Endometrium (tissue), 2 donors: Measurements from ENCODE around the gene TEX264.
A peak's percentile ranks its signal among the peaks of the same experiment; 100 is the strongest.

Source experiments
- FAIRE-seq: peaks from 2 replicates; lab custom pipeline; 2012; peaks lifted over from hg19 to GRCh38; lab: Jason Lieb, UNC
- donor health status: control.
- donor health status: control.

The TEX264 gene

DNA sequence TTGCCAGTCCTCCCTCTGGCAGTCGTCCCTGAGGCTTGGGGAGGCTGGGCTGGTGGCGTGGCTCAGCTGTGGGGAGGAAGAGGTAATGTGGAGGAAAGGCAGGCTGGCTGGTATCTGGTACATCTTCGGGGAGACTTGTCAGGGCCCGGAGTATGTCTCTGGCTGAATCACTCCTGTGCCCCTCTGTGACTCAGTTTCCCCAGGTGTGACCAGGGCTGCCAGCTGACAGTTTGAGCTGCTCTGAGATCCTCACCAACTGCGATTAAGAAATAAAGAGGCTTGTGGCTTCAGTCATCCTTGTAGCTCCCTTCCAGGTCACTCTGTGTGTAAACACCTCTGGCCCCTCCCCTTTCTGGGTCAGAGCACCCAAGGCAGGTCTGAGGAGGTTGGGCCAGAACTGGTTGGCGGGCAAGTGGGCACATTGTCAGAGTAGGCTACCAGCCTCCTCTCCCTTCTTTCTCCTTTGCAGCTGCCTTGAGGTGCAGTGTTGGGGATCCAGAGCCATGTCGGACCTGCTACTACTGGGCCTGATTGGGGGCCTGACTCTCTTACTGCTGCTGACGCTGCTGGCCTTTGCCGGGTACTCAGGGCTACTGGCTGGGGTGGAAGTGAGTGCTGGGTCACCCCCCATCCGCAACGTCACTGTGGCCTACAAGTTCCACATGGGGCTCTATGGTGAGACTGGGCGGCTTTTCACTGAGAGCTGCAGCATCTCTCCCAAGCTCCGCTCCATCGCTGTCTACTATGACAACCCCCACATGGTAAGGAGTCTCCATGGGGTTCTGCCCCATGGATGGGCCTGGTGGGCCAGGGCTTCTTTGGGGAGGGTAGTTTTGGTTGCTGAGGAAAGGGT is 3.0 kb downstream of the TEX264 start:
- no peak for FAIRE-seq

DNA sequence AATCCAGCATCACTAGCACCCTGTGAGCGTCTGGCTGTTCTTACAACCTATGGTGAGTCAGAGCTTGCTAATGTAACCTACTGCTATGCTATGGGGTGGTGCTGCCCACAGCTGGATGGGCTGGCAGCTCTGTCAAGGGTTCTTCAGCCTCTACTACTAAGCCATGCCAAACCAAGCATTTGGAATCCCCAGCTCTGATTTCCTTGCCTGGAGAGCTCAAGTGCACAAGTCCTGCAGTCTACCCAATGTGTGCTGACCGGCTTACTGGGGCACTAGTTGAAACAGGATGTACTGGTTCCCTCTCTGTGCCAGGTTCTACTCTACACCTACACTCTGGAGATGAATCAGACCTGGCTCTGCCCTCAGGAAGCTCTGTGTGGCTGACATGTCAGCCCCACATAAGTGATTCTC is 4.2 kb downstream of the TEX264 start:
- FAIRE-seq = no peak

DNA sequence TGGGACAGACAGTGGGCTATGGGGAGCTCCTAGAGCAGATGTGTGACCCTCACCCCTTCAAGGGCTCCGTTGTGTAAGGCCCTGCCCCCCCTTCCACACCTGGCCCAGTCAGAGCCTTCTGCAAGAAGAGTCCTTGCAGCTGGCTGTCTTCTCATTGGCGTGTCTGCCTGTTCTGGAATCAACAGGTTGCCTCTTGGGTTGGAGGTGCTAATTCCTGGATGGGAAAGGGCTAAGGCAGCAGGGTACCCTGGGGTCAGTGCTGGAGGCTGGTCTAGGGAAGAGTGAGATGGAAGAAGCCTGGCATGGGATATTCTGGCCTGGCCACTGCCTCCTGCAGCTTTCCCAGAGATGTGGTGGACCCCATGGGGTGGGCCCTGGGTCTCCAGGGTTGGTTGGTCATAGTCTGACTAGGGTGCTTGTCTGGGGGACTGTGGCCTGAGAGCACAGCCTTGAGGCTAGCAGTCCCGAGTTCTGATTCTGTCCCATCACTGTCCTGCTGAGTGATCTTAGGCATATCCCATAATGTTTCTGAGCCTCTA is 5.1 kb downstream of the TEX264 start:
- no peak for FAIRE-seq

DNA sequence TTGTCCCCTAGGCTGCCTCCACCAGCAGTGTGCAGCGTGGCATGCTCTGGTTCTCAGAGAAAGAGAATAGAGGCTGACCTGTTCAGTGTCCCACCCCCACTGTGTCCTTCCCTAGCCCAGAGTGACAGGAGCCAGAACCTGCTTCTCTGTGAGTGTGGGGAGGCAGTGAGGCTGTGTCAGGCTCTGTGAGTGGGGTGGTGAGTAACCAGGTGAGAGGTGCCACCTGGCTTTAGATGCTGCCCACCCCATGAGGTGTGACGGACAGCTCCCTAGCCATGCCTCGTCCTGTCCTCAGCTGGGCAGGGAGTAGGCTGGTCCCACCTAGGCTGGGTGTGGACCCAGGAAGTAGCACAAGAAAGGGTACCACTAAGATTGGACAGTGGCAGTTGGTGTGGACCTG is 6.3 kb downstream of the TEX264 start:
- no peak for FAIRE-seq

DNA sequence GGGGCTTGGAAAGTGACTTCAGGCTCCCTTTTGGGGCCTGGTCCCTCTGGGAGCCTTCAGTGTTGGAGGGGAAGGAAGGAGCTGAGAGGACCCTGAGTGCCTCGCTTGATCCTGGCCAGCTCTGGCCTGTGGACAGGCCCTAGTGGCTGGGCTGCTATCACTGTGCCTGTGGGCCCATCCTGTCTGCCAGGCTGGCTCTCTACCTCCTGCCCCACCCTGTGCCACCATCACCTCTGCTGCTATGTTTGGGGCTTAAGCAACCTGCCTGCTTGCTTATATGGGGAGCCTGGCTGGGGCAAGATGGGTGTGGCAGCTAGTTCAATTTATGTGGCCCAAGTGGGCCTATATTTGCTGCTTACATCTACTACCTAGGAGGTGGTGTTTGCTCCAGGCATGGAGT is 7.1 kb downstream of the TEX264 start:
- no peak for FAIRE-seq

DNA sequence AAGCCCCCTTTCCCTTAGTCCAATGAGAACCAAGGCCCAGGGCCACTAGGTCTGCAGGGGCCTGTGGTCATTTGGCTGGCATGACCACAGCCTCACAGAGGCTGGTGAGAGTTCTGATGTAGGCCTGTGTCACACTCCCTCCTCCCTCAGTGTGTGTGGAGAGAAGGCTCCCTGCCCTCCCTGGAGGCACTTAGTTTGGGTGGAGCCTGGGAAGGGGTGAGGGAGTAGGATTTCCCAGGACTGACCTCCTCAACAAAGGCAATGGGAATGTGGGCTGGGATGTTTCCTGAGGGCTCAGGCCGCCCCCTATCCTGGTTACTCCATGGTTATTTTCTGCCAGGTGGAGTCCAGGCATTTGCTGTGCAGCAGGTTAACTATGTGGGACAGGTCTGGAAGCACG is 7.6 kb downstream of the TEX264 start:
- no peak for FAIRE-seq

DNA sequence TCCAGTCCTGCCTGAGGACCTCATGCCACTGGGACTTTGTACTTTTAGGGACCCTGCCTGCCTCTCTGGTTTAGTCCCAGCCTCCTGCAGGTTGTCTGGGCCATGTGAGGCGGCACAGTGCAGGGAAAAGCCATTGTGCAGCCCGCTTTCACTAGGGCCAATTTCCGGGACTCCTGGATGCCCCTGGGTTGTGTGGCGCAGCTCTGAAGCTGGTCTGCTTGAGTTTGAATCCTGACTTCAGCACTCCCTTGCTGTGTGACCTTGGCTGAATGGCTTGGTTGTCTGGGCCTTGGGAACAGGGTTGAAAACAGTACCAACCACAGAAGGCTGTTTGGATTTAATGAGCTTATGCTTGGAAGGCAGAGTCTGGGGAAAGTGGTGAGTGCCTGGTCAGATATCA is 8.3 kb downstream of the TEX264 start:
- FAIRE-seq = no peak

DNA sequence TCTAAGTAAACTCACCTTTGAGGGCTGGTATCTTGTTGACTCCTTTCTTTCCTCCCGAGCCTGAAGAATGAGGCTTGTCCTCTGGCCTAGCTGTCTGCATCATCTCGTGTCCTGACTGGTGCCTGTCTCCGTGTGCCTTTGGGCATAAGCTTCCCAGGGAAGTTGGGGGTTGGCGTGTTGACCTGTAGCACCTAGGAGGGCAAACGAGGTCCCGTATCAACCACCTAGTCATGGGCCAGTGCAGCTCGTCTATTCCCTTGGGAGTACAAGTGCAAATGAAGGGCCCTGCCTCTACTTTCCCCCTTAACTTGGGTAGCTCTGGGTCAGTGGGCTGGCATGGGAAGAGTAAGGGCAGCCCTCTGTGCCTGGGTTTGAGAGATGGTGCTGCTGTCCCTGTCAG is 8.7 kb downstream of the TEX264 start:
- no peak for FAIRE-seq

DNA sequence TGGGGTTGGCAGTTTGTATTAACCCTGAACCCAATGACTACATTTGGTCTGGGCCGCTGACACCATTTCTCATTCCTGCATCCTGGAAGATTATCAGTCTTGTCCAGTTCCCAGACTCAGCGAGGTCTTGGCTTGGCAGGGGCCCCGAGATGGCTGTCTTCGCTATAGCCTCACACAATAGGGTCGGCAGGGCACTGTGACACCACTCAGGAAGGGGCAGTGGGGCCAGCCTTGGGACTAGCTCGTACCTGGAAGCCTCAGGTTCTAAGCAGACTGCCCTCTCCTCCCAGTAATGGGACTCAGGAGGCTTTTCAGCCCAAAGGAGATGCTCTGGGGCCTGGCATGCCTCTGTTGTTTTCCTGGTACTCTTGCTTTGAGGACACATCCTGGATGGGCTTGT is 9.1 kb downstream of the TEX264 start:
- no peak for FAIRE-seq

DNA sequence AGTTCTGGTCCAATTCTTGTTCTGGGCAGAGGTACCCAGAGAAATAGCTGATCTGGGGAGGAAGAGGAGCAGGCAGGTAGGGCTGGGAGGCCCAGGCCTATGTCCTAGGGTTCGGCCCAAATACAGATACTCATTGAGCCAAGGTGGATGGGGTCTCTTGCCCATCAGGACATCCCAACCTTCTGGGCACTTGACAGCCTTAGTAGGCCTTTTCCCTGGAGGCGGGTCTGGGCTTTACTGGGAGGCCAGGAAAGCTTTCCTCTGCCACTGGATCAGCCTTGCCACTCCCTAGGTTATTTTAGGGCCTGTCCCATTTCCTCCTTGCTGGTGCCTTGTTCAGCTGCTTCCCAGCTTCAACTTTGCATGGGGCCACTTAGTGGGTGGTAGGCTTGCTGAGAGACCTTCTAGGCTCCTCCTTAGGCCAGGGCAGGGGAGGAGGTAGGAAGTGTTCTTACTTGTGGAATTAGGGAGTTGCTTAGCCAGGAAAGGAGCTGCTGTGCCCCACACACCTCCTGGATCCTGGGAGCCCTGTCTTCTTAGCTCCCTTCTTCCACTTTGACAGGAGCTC is 9.7 kb downstream of the TEX264 start:
- FAIRE-seq = no peak

DNA sequence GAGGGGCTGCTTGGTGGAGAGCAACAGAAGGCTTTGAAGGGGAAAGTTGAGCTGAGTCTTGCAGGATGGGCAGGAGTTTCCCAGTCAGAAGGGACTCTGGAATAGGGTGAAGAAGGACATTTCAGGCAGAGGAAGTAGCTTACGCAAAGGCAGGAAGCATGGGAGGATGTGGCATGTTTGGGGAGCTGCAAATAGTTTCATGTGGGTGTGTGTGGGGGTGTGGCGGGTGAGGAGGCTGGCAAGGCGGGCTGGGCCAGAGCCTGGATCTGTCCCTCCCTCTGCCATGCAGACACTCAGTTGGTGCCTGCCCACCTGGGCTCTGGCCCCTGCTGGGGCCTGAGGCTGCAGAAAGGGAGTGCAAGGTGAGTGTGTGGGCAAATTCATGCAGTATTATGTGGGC is 10.4 kb downstream of the TEX264 start:
- FAIRE-seq = no peak

DNA sequence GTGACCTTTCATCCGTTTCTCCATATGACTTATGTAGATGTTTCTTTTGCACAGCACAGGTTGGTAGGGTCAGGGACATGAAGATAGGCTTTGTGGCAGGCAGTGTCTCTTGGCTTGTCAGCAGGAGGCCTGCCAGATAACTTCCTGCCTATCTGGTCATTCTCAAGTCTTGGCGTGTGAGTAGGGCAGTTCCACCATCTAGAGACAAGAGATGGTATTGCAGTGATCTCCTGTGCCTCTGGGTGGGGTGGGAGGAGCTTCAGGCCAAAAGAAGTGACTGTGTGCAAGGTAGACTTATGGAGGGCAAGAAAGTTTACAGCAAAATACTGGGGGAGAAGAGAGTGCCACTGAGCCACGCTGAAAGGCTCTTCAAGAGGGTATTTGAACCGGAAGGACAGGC is 11.0 kb downstream of the TEX264 start:
- FAIRE-seq = peak; percentile 48

DNA sequence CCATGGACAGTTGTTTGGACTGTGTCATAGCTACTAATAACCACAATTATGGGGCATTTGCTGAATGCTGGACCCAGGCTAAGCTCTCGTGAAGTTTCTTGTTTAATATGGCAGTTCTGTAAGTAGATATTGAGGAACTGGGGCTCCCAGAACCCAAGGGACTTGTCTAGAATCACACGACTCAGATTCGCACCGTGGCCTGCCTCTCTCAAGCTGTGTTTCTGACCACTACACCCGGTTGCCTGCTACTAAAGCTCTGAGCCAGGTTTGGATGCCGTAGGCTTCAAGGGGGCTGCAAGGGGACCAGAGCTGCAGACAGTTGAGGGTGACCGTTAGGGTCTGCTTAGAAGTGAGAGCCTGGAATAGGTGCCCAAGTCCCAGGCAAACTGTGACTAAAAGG is 11.5 kb downstream of the TEX264 start:
- no peak for FAIRE-seq

DNA sequence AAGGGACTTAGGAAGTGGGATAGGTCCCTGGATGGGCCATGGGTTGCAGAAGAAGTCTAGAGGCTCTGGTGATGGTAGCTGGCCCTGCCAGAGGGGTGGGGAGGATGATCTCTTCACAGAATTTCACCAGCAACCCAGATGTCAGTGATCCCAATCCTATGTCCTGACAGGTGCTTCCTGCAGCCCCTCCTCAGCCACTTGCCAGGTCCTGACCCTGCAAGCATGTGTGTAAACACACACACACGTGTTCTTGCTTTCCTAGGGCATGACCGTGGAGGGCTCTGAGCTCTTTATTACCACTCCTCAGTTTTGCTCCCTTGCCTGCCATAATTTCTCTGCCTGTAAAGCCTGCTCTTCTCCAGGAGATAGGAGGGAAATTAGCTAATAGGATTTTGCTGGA is 12.5 kb downstream of the TEX264 start:
- no peak for FAIRE-seq

DNA sequence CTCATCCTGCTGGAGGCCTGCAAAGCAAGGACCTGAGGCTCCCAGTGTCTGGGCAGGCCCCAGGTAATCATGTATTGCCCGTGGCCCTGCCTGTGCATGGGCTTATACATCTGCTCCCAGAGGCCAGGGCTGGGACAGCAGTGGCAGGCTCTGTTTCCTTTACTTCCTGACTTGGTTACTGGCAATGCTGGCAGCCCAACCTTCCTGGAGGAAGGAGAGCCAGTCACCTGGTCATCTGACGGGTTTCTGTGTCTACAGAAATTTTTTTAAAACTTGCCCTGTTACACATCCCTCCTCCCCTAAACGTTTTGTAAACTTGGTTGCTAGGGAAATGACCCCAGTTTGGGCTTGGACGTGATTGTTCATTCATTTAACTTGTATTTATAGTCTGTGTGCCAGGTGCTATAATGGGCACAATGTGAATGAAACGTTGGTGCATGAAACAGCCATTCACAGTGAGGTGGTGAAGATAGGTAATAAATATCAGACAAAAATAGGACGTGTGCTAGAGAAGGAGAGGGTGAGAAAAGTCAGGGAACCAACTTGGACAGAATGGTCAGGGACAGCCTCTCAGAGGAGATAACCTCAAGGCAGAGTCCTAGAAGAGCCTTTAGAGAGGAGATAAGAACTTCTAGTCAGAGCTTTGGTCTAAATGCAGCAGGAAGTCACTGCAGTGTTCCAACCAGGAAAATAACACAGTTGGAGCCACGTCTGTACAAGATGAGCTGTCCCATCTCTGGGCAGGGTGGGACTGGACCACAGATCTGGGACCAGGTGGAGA is 14.1 kb downstream of the TEX264 start:
- FAIRE-seq = no peak

DNA sequence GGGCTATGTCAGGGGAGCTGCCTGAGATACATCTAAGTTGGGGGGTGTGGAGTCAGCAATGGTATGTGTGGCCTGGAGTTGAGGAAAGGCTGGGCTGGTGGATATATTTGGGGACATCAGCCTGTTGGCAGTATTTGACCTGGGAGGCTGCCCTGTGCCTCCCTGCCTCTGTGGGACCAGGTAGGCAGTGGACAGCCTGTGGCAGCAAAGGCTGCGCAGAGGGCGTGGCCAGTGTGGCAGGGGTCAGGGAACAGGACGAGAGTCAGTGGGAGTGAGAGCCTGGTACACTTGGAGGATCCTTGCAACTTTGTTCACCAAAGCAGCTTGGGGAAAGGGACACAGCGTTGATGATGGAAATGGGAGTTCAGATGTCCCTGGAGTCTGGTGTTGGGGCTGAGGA is 15.0 kb downstream of the TEX264 start:
- no peak for FAIRE-seq

DNA sequence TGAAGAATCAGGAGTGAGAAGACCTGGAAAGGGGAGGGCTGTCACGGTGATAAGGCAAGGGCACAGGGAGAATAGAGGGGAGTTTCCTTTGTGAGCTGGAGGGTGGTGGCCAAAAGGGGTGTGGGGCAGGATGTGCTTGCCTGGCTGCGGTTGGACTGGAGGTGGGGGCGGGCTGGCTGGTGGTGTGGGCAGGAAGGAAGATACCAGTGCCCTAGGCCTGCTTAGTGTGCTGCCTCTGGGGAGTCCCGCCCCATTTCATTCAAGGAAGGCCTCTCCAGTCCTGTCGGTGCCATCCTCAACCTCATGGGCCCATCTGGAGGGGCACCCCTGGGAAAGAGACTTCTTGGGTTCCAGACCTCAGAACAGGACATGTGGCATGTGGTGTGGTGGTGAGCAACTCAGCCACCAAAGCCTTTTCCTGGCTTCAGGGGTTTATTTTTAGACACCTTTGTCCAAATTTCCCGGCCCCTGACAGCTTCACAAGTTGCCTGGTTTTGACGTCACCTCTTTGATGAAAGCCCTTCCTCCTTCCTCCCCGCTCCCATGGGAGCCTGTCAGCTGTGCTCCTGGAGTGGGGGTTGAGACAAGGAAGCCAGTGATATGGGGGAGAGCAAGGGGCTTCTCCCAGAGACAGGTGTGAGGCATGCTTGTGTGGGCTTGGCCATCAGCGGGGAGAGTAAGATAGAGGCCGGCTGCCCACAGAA is 15.6 kb downstream of the TEX264 start:
- no peak for FAIRE-seq

DNA sequence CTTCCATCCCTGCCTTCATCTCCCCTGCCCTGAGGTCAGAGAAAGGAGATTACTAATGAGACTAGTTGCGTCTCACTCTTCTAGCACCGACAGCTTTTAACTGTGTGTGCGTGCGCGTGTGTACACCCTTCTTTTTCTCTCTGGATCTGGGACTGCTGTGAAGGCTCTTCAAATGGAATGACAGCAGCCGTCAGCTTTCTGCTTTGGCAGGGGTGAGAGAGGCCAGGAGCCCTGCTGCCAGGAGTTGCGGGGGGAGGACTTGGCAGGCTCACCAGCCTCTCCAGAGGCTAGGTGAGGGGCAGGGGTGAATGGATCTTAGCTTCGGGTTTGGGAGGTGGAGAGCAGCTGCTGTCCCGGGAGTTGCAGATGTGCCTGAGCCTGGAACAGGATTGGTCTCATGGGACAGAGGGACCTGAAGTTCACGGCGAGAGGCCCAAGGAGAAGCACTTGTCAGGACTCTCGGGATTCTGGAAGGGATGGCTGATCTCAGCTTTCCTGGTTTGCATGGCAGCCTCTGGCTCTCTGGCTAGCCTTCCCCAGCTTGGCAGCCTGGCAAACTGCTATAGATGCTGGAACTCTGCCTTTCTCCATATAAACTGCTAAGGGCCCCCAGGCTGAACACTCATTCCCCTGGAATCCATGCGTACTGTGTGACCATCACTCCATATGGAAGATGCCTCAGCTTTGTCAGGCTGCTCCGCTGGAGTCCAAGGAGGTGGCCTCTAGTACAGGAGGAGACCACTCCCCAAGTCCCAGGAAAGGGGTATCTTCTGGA is 16.6 kb downstream of the TEX264 start:
- no peak for FAIRE-seq

DNA sequence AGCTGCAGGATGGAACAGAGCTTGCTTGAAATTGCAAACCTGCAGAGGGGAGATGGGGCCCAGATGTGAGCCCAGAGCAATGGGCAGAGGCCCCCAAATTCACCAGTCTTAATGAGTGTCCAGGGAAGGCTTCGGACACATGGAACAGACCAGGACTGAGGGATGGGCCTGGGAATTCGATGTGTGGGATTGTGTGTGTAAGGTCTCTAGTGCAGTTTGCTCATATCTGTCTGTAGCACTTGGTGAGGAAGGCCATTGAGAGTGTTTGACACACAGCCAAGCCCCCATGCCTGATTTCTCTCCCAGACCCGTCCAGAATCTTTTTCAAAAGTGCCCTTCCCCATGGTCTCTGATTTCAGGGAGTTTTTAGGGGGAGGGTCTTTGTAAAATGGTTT is 17.2 kb downstream of the TEX264 start:
- FAIRE-seq = no peak

DNA sequence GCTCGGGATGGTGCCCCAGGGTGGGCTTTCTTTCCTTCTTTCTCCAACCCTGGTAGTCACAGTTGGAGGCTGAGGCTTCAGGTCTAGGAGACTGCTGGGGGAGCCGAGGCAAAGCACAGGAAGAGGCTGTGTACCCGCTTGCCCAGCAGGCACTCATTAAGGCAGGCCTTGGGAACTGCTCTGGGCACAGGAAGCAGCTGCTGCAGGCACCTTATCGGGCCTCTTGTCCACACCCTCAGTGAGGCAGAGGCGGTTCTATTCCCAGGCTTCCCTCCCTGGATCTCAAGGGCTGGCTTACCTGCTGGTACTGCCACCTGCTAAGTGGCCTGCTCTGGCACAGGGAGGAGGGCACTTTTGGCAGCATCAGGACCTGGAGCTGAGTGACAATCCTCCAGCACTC is 20.0 kb downstream of the TEX264 start:
- FAIRE-seq = no peak

DNA sequence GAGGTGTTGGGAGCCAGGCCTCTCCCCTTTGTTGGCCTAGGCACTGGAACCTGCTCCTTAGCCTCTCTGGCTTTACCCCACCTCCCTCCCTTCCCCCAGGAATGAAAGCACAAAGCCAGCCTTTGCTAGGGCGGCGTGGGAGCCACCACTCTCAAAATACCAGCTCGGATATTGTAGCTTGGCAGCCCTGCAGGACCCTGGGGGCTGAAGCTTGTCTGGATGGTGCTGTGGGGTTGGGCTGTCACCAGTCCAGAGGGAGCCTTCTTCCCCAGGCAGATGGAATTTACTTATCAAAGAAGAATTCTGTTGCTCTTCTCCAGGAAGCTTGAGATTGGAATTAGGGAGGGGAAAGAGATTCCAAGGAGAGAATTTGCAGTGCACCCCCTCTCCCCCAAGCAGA is 20.9 kb downstream of the TEX264 start:
- no peak for FAIRE-seq

DNA sequence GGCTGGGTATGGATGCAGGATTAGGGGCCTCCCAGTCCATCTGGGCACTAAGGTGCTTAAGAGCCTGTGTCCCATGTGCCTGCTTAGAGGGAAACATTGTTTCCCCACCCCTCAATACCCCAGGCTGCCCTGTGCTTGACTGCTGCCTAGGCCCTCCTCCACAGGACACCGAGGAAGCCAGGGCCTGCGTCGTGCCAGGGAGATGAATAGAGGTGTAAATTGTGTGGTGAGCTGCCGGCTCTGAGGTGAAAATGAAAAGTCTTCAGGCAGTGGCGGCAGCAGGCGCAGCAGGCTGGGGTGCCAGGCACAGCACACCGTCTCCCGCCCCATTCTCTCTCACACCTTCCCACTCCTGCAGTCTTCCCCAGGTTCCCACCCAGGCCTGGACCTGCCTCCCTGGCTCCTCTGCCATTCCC is 21.9 kb downstream of the TEX264 start:
- FAIRE-seq = no peak
